ENCODE data around the gene SLC25A23. TPM values are rescaled to one million over a fixed set of nuclear protein-coding genes. Genes with fewer than 3 reads are reported as not detected.

The SLC25A23 gene
- total and polyA plus RNA-seq, 9 of the 15 experiments (the other 6 are each of a cell fraction or from before 2014, with no cell fraction given), result 6.1 to 72.0 (median 26.6) TPM

DNA sequence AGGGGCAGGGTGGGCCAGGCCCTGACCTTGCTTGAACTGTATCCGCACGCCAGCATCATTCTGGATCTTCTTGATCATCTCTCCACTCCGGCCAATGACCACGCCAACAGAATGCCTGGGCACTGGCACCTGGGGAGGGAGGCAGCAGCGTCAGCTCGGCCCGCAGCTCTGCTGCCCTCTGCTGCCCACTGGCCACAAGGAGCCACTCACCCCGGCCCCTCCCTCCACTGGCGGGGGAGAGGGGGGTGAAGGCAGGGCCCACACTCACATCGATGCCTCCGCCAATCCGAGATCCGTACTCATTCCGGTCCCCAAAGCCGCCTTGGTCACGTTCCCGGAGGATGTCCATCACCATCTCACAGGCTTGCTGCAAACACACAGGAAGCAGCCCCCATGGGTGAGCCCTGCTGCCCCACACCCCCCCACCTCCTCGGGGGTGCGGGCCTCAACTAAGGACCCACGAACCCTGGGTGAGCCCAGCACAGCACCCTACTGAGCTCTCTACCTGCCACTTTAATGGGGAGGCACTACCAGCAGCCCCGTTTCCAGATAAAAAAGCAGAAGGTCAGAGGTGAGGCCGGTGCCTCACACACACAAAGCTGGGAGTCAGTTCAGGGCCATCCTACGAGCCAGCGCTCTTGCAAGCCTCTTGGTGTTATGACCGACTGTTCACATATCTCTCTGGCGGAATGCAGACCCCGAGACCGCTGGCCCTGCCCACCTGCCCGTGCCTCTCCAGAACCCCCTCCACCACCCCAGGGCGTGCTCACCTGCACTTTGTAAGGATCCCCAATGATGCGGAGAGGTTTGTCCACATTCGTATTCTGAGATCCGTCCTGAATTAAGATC, 41.7 kb downstream of the SLC25A23 start (continued):
- TF ChIP-seq, protein P1, sequence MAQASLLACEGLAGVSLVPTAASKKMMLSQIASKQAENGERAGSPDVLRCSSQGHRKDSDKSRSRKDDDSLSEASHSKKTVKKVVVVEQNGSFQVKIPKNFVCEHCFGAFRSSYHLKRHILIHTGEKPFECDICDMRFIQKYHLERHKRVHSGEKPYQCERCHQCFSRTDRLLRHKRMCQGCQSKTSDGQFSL (CRISPR knock-in tag; IDR thresholded peaks at IDR 0.05), result peak; percentile 73
- TF ChIP-seq, protein P1 (tag; IDR thresholded peaks at IDR 0.05), result peak in 1 of 2 experiments; percentile 31; a peak in 1 of 4 replicates
- TF ChIP-seq, protein P2, sequence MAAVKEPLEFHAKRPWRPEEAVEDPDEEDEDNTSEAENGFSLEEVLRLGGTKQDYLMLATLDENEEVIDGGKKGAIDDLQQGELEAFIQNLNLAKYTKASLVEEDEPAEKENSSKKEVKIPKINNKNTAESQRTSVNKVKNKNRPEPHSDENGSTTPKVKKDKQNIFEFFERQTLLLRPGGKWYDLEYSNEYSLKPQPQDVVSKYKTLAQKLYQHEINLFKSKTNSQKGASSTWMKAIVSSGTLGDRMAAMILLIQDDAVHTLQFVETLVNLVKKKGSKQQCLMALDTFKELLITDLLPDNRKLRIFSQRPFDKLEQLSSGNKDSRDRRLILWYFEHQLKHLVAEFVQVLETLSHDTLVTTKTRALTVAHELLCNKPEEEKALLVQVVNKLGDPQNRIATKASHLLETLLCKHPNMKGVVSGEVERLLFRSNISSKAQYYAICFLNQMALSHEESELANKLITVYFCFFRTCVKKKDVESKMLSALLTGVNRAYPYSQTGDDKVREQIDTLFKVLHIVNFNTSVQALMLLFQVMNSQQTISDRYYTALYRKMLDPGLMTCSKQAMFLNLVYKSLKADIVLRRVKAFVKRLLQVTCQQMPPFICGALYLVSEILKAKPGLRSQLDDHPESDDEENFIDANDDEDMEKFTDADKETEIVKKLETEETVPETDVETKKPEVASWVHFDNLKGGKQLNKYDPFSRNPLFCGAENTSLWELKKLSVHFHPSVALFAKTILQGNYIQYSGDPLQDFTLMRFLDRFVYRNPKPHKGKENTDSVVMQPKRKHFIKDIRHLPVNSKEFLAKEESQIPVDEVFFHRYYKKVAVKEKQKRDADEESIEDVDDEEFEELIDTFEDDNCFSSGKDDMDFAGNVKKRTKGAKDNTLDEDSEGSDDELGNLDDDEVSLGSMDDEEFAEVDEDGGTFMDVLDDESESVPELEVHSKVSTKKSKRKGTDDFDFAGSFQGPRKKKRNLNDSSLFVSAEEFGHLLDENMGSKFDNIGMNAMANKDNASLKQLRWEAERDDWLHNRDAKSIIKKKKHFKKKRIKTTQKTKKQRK (IDR thresholded peaks at IDR 0.05; ENCODE audit: borderline replicate concordance, low read depth, low read length), result no peak

All from K562 (cell line).